Superior temporal gyrus (tissue), 1 donor: Measurements from ENCODE around the gene RBBP4.
"Not testable (repeated sequence)": the region's sequence is repeated elsewhere in the genome, so short reads cannot be mapped to it uniquely, and the experiment has no call there.

ENCODE experiments used
- DNase-seq: peaks from one replicate; pipeline ENCODE4 v3.0.0-alpha.2; 2016; ENCODE audit errors: extremely low spot score

RBBP4 gene

GRCh38 chr1:32639489-32640075, 11.4 kb upstream of the RBBP4 start:
- no peak for DNase-seq

GRCh38 chr1:32642292-32642827, 8.6 kb upstream of the RBBP4 start:
- DNase-seq, result not testable (repeated sequence)

- DNase-seq, result no peak
Measured at GRCh38 chr1:32644426-32644825, 6.6 kb upstream of the RBBP4 start.

GRCh38 chr1:32647308-32648134, 3.5 kb upstream of the RBBP4 start:
- no peak for DNase-seq

- DNase-seq, result peak; percentile 98
Measured at GRCh38 chr1:32650248-32650751, 708 bp upstream of the RBBP4 start, which contains the start of gene ZBTB8OS. TSS of gene ZBTB8OS (minus strand) at chr1:32650550. CDS start at chr1:32650529, 21 bp downstream.

GRCh38 chr1:32651461-32652073, 559 bp downstream of the RBBP4 start:
- no peak for DNase-seq

GRCh38 chr1:32652244-32652962, 1.4 kb downstream of the RBBP4 start:
- DNase-seq, result no peak

- DNase-seq, result no peak
Measured at GRCh38 chr1:32659581-32659980, 8.6 kb downstream of the RBBP4 start.

GRCh38 chr1:32665915-32666314, 14.9 kb downstream of the RBBP4 start:
- no peak for DNase-seq

- no peak for DNase-seq
Measured at GRCh38 chr1:32666901-32667566, 16.0 kb downstream of the RBBP4 start.

GRCh38 chr1:32668716-32669115, 17.7 kb downstream of the RBBP4 start:
- DNase-seq, result peak; percentile 52

GRCh38 chr1:32676945-32677344, 25.9 kb downstream of the RBBP4 start:
- no peak for DNase-seq

- not testable (repeated sequence) for DNase-seq
Measured at GRCh38 chr1:32679993-32680392, 29.0 kb downstream of the RBBP4 start.

GRCh38 chr1:32680642-32681041, 29.6 kb downstream of the RBBP4 start:
- DNase-seq, result no peak

- DNase-seq, result no peak
Measured at GRCh38 chr1:32681509-32681908, 30.5 kb downstream of the RBBP4 start.

- DNase-seq, result no peak
Measured at GRCh38 chr1:32681999-32682398, 31.0 kb downstream of the RBBP4 start.

GRCh38 chr1:32683397-32683796, 32.4 kb downstream of the RBBP4 start:
- no peak for DNase-seq

GRCh38 chr1:32684167-32684811, 33.3 kb downstream of the RBBP4 start:
- peak; percentile 63 for DNase-seq

GRCh38 chr1:32685498-32685897, 34.5 kb downstream of the RBBP4 start:
- DNase-seq, result no peak

- no peak for DNase-seq
Measured at GRCh38 chr1:32686387-32686786, 35.4 kb downstream of the RBBP4 start.
